Measurements from ENCODE around the gene ZBTB20.

Gene ZBTB20

GRCh38 chr3:114299941-114300624 lies 847.0 kb downstream of the ZBTB20 start:
- DNase-seq (ENCODE audit: low spot score): no peak
- no peak for TF ChIP-seq CTCF (conservative IDR thresholded peaks at IDR 0.05; ENCODE audit: low read depth)
- ChIA-PET CTCF (interaction anchor here (0.5 kb wide), 1 partner anchor 661 kb away, joined by 4 read pairs; no protein-coding TSS in a partner anchor), POLR2A (ENCODE audit: low non-redundant PET) (no interaction called here)
- H3K27ac ChIP-seq: no peak overlapping the region

GRCh38 chr3:114299421-114299820 lies 847.7 kb downstream of the ZBTB20 start:
- DNase-seq (ENCODE audit: low spot score): peak; percentile 29
- CTCF ChIA-PET: interaction anchor here (0.5 to 0.7 kb wide), 4 partner anchors 8 to 662 kb away, joined by 3 to 5 read pairs (median 4); no protein-coding TSS in a partner anchor
- POLR2A ChIA-PET (ENCODE audit: low non-redundant PET): no interaction called here
- H3K27ac ChIP-seq: no peak overlapping the region
- peak; percentile 17; the same call in 1 of the 2 replicates for TF ChIP-seq CTCF (conservative IDR thresholded peaks at IDR 0.05; ENCODE audit: low read depth)

GRCh38 chr3:114295946-114296345 lies 851.1 kb downstream of the ZBTB20 start:
- TF ChIP-seq CTCF (conservative IDR thresholded peaks at IDR 0.05; ENCODE audit: low read depth): no peak
- ChIA-PET POLR2A (ENCODE audit: low non-redundant PET) (no interaction called here), CTCF (no interaction called here)
- DNase-seq (ENCODE audit: low spot score): no peak
- H3K27ac ChIP-seq: no peak overlapping the region

GRCh38 chr3:114294940-114295480 lies 852.1 kb downstream of the ZBTB20 start:
- CTCF ChIA-PET: no interaction called here
- POLR2A ChIA-PET (ENCODE audit: low non-redundant PET): no interaction called here
- no peak for TF ChIP-seq CTCF (conservative IDR thresholded peaks at IDR 0.05; ENCODE audit: low read depth)
- DNase-seq (ENCODE audit: low spot score): no peak
- H3K27ac ChIP-seq: no peak overlapping the region

- DNase-seq (ENCODE audit: low spot score): no peak
- POLR2A ChIA-PET (ENCODE audit: low non-redundant PET): no interaction called here
- no peak for TF ChIP-seq CTCF (conservative IDR thresholded peaks at IDR 0.05; ENCODE audit: low read depth)
- CTCF ChIA-PET: interaction anchor here (0.6 kb wide), 3 partner anchors 459 to 1491 kb away, joined by 3 read pairs; no protein-coding TSS in a partner anchor
- no peak within 1 kb of the TSS for H3K27ac ChIP-seq
These were observed 853.1 kb downstream of the ZBTB20 start, which contains the start of gene TIGIT for GRCh38 chr3:114293838-114294535. TIGIT (plus strand) TSS chr3:114294028; CDS start chr3:114294062, 34 bp downstream.

All from RWPE1 (cell line).